Erythroblast (primary cell): ENCODE measurements around the gene MBD4.
"Not testable (repeated sequence)": the region's sequence is repeated elsewhere in the genome, so short reads cannot be mapped to it uniquely, and the experiment has no call there.

ENCODE experiments used
- DNase-seq, 2 experiments: peaks; one replicate each; lab custom pipeline; 2025; lab: John Stamatoyannopoulos, UW
- GATA1 ChIP-seq: IDR thresholded peaks from 2 replicates; pipeline ENCODE4 v1.6.1; 2011; ENCODE audit warnings: low read depth, mild to moderate bottlenecking, control low read depth, low read length, moderate library complexity
- POLR2A ChIP-seq: IDR thresholded peaks from 2 replicates; pipeline ENCODE4 v1.6.1; 2011; ENCODE audit warnings: mild to moderate bottlenecking, low read length

The MBD4 gene

DNA sequence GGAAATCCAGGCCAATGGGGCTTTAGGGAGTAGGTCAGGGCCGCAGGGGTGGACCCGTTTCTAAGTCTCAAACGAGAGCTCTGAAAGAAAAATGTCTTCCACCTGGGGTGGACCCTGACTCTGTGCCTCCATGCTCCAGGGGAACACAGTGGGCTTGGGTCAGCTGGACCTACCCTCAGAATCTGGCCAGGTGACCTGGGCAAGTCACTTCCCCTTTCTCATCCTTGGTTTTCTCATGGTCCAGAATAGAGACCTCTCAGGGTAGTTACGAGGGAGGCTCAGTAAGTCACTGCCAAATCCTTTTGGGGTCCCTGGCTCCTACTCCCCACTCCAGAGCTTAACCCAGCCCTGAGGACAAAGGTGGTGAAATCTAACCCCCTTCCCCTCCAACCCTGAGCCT, 37.1 kb downstream of the MBD4 start:
- DNase-seq = no peak
- TF ChIP-seq POLR2A (no peak), GATA1 (no peak)

DNA sequence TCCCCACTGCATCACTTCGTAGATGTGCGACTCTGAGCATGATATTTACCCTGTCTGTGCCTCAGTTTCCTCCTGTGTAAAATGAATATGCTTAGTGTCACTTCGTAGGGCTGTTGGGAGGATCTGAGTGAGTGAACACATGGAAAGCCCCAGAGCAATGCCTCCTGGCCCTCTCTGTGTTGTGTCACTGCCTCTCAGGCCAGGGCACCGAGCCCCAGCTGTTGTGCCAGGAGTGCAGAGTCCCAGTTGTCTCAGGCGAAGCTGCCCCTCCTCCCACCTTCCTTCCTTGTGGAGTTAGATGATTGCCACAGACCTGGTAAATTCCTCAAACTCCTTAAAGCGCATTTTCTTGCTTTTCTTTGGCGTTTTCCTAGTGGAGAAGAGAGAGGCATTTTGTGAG, 37.5 kb downstream of the MBD4 start:
- TF ChIP-seq POLR2A (no peak), GATA1 (no peak)
- no peak for DNase-seq

DNA sequence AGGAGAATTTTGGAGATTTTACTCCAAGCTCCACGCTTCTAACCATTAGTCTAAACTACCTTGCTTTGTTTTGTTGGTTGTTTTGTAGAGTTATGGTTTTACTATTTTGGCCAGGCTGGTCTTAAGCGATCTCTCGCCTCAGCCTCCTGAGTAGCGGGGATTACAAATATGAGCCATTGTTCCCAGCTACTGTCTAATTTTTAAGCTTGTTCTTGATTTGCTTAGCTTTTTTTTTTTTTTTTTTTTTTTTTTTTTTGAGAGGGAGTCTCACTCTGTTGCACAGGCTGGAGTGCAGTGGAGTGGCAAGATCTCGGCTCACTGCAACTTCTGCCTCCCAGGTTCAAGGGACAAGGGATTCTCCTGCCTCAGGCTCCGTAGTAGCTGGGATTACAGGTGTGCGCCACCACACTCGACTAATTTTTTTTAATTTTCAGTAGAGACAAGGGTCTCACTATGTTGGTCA, 39.8 kb downstream of the MBD4 start:
- peak in 1 of 2 experiments; percentile 74 for DNase-seq
- TF ChIP-seq POLR2A = peak; percentile 72
- TF ChIP-seq GATA1 = no peak

DNA sequence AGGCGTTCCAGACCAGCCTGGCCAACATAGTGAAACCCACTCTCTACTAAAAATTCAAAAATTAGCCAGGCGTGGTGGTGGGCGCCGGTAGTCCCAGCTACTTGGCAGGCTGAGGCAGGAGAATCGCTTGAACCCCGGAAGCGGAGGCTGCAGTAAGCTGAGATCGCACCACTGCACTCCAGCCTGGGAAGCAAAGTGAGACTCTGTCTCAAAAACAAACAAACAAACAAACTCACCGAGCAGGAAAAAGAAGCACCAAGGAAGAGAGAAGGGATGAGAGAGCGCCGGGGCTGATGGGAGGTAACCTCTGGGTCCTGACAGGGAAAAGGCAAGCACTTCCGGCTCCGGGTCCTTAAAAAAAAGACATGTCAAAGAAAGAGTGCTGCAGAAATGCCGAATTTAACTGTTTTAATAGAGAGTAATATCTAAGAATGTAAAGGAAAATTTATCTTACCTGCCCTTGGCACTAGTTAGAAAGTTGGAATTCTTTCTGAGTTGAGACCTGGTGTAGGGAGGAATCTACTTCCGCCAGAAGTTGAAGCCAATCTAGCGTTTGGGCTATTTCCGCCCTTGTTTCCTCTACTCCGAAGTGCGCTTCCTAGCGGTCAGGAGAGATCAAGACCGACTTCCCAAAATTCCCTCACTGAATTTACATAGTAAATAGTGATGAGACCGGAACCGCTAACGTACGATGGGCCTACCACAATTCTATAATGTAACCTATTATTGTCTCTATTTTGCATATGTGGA, 40.4 kb downstream of the MBD4 start:
- peak; percentile 94 to 95 for DNase-seq
- TF ChIP-seq POLR2A (no peak), GATA1 (no peak)

DNA sequence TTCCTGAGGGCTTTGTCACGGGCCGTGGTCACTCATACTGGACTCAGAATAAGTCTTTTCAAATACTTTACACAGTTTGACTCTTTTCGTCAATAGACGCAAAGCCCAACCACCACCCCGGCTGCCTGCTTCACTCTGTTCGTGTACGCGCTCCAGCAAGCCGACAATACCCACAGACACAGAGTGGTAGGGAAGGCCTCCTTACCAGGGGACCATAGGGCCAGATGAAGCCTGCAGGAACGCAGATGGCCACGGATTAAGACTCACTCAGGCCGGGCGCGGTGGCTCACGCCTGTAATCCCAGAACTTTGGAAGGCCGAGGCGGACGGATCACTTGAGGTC, 41.0 kb downstream of the MBD4 start:
- no peak for TF ChIP-seq GATA1
- TF ChIP-seq POLR2A = no peak
- peak; percentile 66 to 67 for DNase-seq

DNA sequence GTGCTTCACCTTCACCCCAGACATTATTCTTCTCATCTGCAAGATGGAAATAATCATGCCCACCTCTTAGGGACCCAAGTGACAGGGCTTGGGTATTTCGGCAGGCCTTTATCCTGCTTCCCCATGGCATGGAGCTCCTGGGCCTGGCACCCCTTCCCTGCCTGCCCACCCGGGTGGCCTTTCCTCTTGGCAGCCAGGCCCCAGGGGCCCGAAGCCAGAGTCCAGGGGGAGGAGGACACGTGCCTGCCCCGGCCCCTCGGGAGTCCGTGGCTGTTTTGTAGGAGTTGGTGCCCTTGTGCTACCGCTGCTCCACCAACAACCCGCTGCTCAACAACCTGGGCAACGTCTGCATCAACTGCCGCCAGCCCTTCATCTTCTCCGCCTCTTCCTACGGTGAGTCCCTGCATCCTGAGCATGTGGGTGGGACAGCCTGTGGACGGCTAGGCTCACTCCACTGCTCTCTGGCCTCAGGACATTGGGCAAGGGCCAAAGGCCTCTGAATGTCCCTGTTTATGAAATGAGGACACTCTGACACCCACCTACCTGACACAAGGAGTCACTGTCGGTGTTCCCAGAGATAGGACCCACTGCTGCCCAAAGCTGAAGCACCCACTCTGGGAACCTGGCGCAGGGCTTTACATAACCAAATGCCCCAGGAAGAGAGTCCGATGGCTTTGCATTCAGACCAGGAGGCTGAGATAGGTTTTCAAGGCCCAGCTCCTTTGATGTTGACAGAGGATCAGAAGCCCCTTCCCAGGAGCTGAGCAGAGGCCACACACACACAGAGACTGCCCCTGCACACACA, 45.8 kb downstream of the MBD4 start:
- DNase-seq = not testable (repeated sequence)

DNA sequence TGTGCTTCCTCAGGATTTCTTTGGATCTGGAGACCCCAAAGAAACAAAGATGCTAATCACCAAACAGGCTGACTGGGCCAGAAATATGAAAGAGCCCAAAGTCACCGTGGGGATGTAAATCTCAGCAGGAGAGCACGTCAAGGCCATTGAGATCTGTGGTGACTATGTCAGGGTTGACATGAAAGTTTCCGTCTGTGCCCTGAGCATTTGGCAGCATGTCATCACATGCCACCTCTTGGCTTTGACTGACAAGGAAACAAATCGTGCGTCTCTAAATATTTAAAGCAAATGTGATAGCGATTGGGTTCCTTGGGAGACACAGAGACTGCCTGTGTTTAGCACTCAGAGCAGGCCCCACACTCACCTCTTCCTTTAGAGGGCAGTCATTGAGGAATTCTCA, 46.5 kb downstream of the MBD4 start:
- no peak for DNase-seq
- TF ChIP-seq GATA1 (no peak), POLR2A (no peak)

DNA sequence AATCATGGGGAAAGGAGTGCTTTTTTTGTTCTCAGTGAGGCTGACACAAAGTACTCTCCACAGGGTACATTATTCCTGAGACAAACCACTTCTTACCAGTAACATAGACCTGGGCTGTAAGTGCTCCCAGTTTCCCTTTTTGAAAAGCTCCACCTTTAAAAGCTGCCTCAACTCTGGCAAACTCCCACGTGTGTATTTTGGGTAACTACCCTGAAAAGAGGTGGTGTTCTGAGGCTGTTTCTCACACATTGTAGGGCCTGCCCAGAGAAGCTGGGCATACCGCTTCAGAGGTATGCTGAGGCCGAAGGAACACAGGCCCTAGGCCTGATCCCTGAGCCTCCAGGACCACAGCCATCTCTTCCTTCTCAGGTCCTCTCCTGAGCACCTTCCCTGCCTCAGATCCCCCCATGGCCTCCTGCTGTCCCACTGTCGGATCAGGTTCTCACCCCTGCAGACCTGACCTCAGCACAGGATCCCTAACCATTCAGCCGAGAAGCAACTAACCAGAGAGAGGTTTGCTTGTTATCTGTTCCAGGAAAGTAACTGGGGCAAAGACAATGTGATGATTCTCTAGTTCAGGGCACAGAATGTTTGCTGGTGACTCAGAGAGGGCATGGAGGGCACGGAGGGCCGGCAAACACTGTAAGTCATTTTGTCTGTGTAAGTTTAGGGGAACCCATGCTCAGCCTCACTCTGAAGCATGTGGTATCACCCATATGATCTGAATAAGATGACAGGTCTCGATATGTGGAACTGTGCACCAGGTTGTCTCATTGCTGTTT, 47.5 kb downstream of the MBD4 start:
- not testable (repeated sequence) for DNase-seq

DNA sequence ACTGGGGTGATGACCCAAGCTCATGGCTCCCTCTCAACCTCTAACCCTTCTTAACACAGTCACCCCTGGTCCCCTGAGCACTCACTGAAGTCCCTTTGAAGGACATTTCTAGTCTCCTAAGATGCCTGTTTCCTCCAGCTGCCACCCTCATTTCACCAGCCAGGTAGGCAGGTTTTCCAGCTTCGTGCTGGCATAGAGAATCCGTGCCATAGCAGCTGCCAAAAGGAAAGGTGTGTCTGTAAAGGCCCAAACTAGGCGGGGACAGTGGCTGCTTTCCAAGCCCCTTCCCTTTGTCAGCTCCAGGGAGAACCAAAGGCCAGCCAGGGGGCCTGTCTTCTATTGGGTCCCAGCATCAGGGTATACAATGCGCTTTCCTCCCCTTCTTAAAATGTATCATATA, 48.2 kb downstream of the MBD4 start:
- DNase-seq = not testable (repeated sequence)

DNA sequence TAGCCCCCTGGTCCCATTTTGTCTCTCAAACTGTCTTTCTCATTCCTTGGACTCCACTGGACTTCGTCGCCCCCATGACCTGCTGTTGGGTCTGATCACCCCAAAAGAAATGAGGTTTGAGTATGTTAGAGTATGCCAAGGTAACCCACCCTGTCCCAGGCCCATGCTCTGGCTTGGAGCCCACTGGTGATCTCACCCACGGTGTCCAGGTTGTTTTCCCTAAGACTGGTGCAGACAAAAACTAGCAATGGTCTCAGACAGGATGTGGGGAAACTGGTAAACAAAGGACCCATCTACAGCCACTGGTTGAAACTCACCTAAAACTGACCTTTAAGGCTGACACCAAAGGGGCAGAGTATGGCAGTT, 50.2 kb downstream of the MBD4 start:
- no peak for TF ChIP-seq POLR2A
- no peak for TF ChIP-seq GATA1
- DNase-seq = no peak

DNA sequence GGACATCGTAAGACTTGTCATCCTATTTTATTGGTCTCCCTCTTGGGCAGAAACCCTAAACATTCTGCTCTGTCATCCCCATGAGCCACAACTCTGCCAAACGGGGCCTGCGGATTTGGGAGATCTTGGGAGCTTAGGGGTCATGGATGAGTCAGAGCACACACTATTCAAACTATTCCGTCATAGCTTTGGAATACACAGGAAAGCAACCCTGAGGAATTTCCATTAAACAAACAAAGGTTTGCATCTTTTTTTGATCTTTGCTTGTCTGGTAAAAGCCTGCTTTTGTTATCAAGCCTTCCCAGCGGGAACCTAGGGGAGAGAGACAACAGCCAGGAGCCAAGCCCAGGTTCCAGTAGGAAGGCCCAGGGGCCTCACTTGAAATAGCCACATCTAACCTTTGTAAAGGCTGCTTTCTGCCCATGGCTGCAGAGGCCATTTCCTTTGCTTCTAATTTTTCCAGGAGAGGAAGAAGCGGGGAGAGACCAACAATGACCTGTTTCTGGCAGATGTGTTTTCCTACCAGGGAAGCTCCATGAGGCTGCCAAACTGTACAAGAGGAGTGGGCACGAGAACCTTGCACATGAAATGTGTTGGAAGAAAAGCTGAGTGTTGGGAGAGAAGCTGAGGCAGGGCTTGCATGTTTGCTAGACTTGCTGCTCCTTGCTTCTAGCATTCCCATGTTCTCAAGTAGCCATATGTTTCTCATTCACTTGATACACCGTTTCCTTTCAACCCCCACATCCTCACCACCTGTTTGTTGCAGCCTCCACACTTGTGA, 50.8 kb downstream of the MBD4 start:
- DNase-seq = not testable (repeated sequence)

DNA sequence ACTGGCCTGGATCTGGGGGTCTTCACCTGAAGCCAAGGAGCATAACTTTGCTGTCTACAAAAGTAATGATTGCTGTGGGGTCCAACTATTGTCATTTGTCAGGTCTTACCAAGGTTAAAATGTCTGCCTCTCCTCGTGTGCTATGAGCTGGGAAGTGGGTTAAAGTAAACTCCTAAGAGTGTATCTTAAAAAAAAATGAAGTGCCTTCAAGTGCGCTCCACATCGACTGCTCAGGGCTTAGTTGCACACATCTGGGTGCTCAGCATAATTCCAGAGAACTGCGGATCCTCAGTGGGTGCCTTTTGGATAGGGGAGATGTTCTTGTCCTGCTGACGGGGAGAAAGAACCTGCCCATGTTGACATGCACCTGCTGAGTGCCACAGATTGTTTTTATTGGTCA, 52.3 kb downstream of the MBD4 start:
- TF ChIP-seq POLR2A (no peak), GATA1 (no peak)
- DNase-seq = no peak

DNA sequence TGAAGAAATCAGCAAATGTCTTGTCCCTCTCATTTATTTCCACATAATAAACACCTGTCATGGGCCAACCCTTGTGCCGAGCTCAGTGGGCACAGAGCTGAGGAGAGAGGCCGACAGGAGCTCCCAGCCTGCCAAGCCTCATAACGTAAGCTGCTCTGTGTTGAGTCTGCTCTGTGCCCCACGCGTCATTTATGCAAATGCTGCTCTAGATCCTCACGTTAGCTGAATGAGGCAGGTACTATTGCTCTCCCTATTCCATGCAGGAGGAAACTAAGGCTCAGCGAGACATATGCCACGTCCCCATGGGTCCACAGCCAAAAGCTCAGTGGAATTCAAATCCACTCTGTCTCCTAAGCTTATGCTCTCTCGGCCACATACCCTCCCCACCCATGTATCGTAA, 52.8 kb downstream of the MBD4 start:
- no peak for DNase-seq
- no peak for TF ChIP-seq POLR2A
- TF ChIP-seq GATA1 = no peak

DNA sequence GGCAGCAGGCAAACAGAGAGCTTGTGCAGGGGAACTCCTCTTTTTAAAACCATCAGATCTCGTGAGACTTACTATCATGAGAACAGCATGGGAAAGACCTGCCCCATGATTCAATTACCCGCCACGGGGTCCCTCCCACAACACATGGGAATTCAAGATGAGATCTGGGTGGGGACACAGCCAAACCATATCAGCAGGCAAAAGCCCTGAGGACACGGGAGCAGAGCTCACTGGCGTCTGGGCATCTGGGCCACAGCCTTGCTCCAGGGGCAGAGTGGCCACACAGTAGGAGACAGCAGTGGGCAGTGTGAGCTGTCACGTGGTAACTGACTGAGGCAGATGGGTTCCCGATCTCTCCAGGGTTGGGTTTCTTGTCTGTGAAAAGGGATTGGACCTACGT, 54.2 kb downstream of the MBD4 start:
- peak; percentile 67 for TF ChIP-seq POLR2A
- DNase-seq = peak; percentile 76 to 90
